Neural progenitor cell (in vitro differentiated cells): ENCODE data around the gene IFI35. TPM values are rescaled to one million over a fixed set of nuclear protein-coding genes. Genes with fewer than 3 reads are reported as not detected.
A peak's percentile ranks its signal among the peaks of the same experiment; 100 is the strongest.

Experiments used
- DNase-seq: peaks from one replicate; pipeline ENCODE4 v3.0.0-alpha.2; 2016; ENCODE audit warnings: low spot score
- H2AFZ ChIP-seq: fragments of 200-600 bp; sonication (generic); replicated peaks from 2 replicates; pipeline ENCODE4 v1.6.1; 2016; ENCODE audit warnings: antibody characterized with exemption
- H3F3A ChIP-seq: fragments of 200-600 bp; sonication (generic); 2 replicates; pipeline ENCODE4 v1.6.1; 2016; ENCODE audit warnings: antibody characterized with exemption, low read depth
- H3K27ac ChIP-seq: fragments of 200-600 bp; sonication (generic); 2 replicates; pipeline ENCODE4 v1.5.1; 2016; ENCODE audit warnings: mild to moderate bottlenecking
- H3K27me3 ChIP-seq: fragments of 200-600 bp; sonication (generic); 2 replicates; pipeline ENCODE4 v1.6.1; 2016; ENCODE audit warnings: mild to moderate bottlenecking, moderate library complexity
- H3K36me3 ChIP-seq: fragments of 200-600 bp; sonication (generic); 2 replicates; pipeline ENCODE4 v1.5.1; 2016
- H3K4me1 ChIP-seq: fragments of 200-600 bp; sonication (generic); 2 replicates; pipeline ENCODE4 v1.6.1; 2016; ENCODE audit warnings: mixed run types
- H3K4me2 ChIP-seq: fragments of 200-600 bp; sonication (generic); 2 replicates; pipeline ENCODE4 v1.6.1; 2016
- H3K4me3 ChIP-seq: fragments of 200-600 bp; sonication (generic); 2 replicates; pipeline ENCODE4 v1.5.1; 2016
- H3K79me2 ChIP-seq: fragments of 200-600 bp; sonication (generic); 2 replicates; pipeline ENCODE4 v1.6.1; 2016; ENCODE audit warnings: low read depth
- H3K9ac ChIP-seq: fragments of 200-600 bp; sonication (generic); 2 replicates; pipeline ENCODE4 v1.6.1; 2016
- H3K9me3 ChIP-seq: fragments of 200-600 bp; sonication (generic); 2 replicates; pipeline ENCODE4 v1.5.1; 2016; ENCODE audit warnings: low read depth
- H4K20me1 ChIP-seq: fragments of 200-600 bp; sonication (generic); 2 replicates; pipeline ENCODE4 v1.6.1; 2016; ENCODE audit warnings: low read depth
- H3K27ac Mint-ChIP-seq: 3 replicates; pipeline ENCODE4 v1.8.0; 2021; ENCODE audit warnings: mixed read lengths
- H3K27me3 Mint-ChIP-seq: 2 replicates; pipeline ENCODE4 v1.8.0; 2022; ENCODE audit warnings: low read depth, mild to moderate bottlenecking, inconsistent platforms, moderate library complexity, mixed read lengths; ENCODE audit not compliant: insufficient read depth
- H3K36me3 Mint-ChIP-seq: 3 replicates; pipeline ENCODE4 v1.8.0; 2021; ENCODE audit warnings: mixed read lengths
- H3K4me1 Mint-ChIP-seq: 3 replicates; pipeline ENCODE4 v1.8.0; 2021; ENCODE audit warnings: mixed read lengths
- H3K4me3 Mint-ChIP-seq: 3 replicates; pipeline ENCODE4 v1.8.0; 2021; ENCODE audit warnings: mild to moderate bottlenecking, moderate library complexity, mixed read lengths
- H3K9me3 Mint-ChIP-seq: 3 replicates; pipeline ENCODE4 v1.8.0; 2020; ENCODE audit warnings: mixed read lengths
- EZH2 ChIP-seq: fragments of 200-600 bp; sonication (generic); IDR thresholded peaks from 2 replicates; pipeline ENCODE4 v1.6.1; 2017; ENCODE audit warnings: antibody characterized with exemption, mild to moderate bottlenecking, moderate library complexity
- EZH2phosphoT487 ChIP-seq: fragments of 200-600 bp; sonication (generic); IDR thresholded peaks from 2 replicates; pipeline ENCODE4 v1.6.1; 2017; ENCODE audit warnings: antibody characterized with exemption
- total RNA-seq: library from RNA; depleted of rRNA; stranded (reverse); fragments of >200 nt; gene quantifications from 2 replicates; pipeline ENCODE4 v1.2.3, GENCODE V29; 2015; ENCODE audit warnings: low replicate concordance
- TF ChIP-seq, protein P1 (sequence below): fragments of 200-600 bp; sonication (generic); IDR thresholded peaks from 2 replicates; pipeline ENCODE4 v1.5.1; 2017; ENCODE audit warnings: antibody characterized with exemption, mild to moderate bottlenecking

IFI35 gene
- total RNA-seq, 1 donor from 2014 or later = not detected

DNA sequence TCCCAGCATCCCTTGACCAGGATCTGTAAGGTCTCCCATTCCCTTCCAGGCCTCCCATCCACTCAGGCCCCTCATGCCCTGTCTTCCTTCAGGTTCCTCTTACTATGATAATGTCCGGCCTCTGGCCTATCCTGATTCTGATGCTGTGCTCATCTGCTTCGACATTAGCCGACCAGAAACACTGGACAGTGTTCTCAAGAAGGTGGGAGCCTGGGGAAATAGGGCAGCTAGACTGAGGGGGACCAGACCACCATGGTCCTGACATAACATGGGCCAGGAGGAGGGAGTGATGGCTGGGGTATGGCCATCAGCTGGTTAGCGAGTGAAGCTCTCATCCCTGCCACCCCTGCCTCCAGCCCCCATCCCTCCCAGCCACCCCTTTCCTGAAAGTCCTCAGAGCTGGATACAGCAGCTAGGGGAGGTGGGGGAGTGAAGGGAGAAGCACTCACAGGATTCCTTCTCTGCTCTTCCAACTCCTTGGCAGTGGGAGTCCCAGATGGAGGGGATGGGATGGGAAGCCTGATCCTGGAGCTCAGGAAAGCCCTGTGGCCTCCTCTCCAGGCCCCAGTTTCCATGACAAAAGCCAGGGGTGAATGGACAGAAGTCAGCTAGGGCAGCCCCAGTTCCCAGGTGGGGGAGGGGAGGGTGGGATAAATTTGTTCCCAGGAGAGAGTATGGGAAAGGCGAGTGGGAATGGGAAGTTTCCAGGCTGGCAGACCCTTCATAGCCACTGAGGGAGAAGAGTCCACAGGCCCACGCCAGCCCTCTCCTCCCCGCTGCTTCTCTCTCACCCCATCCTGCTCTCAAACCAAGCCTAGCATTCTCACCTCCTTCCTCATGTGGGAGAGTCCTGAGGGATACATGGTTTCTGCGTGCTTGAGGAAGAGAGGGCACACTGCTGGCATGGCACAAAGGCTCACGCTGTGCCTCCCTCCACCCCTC, 20.8 kb downstream of the IFI35 start:
- H3K9me3 ChIP-seq = no peaks in the 10 kb centered on the region
- H3K9me3 Mint-ChIP-seq = peaks cover 2% of the 10 kb centered on the region
- peak overlapping the region; percentile 47 for H3K4me3 Mint-ChIP-seq
- H3K9ac ChIP-seq = no peak overlapping the region
- H3K36me3 ChIP-seq = no peaks in the 10 kb centered on the region
- H3K4me3 ChIP-seq = no peak overlapping the region
- H3K4me1 Mint-ChIP-seq = peaks cover 29% of the 10 kb centered on the region
- H3K79me2 ChIP-seq = peaks cover 16% of the 10 kb centered on the region
- peaks cover 32% of the 10 kb centered on the region for H3F3A ChIP-seq
- no peak for DNase-seq
- H3K36me3 Mint-ChIP-seq = peaks cover 15% of the 10 kb centered on the region
- no peaks in the 10 kb centered on the region for H3K27me3 ChIP-seq
- TF ChIP-seq EZH2phosphoT487 (no peak), EZH2 (no peak)
- TF ChIP-seq, protein P1, sequence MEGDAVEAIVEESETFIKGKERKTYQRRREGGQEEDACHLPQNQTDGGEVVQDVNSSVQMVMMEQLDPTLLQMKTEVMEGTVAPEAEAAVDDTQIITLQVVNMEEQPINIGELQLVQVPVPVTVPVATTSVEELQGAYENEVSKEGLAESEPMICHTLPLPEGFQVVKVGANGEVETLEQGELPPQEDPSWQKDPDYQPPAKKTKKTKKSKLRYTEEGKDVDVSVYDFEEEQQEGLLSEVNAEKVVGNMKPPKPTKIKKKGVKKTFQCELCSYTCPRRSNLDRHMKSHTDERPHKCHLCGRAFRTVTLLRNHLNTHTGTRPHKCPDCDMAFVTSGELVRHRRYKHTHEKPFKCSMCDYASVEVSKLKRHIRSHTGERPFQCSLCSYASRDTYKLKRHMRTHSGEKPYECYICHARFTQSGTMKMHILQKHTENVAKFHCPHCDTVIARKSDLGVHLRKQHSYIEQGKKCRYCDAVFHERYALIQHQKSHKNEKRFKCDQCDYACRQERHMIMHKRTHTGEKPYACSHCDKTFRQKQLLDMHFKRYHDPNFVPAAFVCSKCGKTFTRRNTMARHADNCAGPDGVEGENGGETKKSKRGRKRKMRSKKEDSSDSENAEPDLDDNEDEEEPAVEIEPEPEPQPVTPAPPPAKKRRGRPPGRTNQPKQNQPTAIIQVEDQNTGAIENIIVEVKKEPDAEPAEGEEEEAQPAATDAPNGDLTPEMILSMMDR = no peak
- no peak overlapping the region for H3K27ac ChIP-seq
- H3K4me1 ChIP-seq = peaks cover 26% of the 10 kb centered on the region
- no peaks in the 10 kb centered on the region for H4K20me1 ChIP-seq
- no peak overlapping the region for H2AFZ ChIP-seq
- H3K4me2 ChIP-seq = peak overlapping the region; percentile 90
- H3K27me3 Mint-ChIP-seq = peaks cover 12% of the 10 kb centered on the region
- H3K27ac Mint-ChIP-seq = peak overlapping the region; percentile 54

DNA sequence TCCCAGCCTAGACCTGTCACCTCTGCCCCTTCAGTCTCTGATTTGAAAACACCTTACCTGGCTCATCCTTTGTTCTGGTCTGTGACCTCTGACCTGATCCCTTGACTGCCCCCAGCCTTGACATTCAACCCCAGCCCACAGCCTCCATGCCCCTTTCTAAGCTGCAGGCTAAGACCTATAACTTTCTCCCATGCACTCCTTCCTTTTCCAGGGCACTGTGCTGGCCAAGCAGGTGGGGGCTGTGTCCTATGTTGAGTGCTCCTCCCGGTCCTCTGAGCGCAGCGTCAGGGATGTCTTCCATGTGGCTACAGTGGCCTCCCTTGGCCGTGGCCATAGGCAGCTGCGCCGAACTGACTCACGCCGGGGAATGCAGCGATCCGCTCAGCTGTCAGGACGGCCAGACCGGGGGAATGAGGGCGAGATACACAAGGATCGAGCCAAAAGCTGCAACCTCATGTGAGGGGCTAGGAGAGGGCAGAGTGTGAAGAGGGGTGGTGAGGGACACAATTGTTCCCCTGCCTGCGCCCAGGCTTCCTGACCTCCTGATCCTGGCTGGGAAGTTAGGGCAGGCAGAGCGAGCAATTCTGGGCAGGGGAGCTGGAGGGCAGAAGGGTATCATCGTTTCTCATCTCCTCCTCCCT, 21.8 kb downstream of the IFI35 start:
- Histone ChIP-seq H3K4me3 (no peak overlapping the region), H3K9ac (no peak overlapping the region), H3K79me2 (peaks cover 16% of the 10 kb centered on the region), H3F3A (peaks cover 40% of the 10 kb centered on the region), H3K27me3 (no peaks in the 10 kb centered on the region), H4K20me1 (no peaks in the 10 kb centered on the region), H3K9me3 (no peaks in the 10 kb centered on the region), H3K4me2 (no peak overlapping the region), H3K27ac (no peak overlapping the region), H2AFZ (no peak overlapping the region), H3K4me1 (peaks cover 30% of the 10 kb centered on the region), H3K36me3 (no peaks in the 10 kb centered on the region)
- H3K27ac Mint-ChIP-seq = no peak overlapping the region
- peaks cover 33% of the 10 kb centered on the region for H3K4me1 Mint-ChIP-seq
- no peak for DNase-seq
- H3K4me3 Mint-ChIP-seq = no peak overlapping the region
- H3K9me3 Mint-ChIP-seq = peaks cover 2% of the 10 kb centered on the region
- peaks cover 14% of the 10 kb centered on the region for H3K27me3 Mint-ChIP-seq
- peaks cover 15% of the 10 kb centered on the region for H3K36me3 Mint-ChIP-seq
- no peak for TF ChIP-seq EZH2phosphoT487
- TF ChIP-seq, protein P1 = no peak
- TF ChIP-seq EZH2 = no peak

DNA sequence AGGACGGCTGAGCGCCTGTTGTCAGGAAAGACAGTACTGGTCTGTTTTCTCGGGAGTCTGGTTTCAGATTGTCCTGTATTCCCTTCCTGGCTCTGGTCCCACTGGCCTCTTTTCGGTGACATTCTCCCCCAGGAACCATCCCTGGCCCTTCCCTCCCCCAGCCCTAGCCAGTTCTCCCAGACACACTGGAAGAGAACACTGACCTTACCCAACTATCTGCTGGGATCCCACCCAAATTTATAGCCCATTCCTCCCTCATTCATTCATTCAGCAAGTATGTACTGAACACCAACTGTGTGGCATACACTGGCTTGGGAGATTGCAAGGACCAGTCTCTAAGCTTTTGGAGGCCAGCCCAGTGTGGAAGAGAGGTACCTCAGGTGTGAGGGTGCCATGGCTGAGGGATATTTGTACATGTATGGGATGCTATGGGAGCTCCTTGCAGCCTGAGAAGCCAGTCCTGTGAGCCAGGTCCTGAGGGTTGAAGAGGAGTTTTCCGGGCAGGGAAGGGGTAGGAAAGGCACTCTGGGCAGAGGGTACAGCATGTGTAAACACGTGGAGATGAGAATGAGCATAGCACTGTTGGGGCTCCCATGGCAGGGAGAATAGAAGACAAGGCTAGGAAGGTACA, 23.7 kb downstream of the IFI35 start:
- Histone ChIP-seq H3K9ac (no peak overlapping the region), H3K4me3 (no peak overlapping the region), H3K9me3 (no peaks in the 10 kb centered on the region), H3K27me3 (no peaks in the 10 kb centered on the region), H3F3A (peaks cover 43% of the 10 kb centered on the region), H3K4me1 (peaks cover 49% of the 10 kb centered on the region), H3K79me2 (peaks cover 16% of the 10 kb centered on the region), H4K20me1 (no peaks in the 10 kb centered on the region), H3K4me2 (no peak overlapping the region), H2AFZ (no peak overlapping the region), H3K36me3 (no peaks in the 10 kb centered on the region), H3K27ac (no peak overlapping the region)
- peak overlapping the region; percentile 4 for H3K27ac Mint-ChIP-seq
- no peak overlapping the region for H3K4me3 Mint-ChIP-seq
- no peak for TF ChIP-seq EZH2
- no peak for TF ChIP-seq EZH2phosphoT487
- TF ChIP-seq, protein P1 = no peak
- no peak for DNase-seq
- H3K36me3 Mint-ChIP-seq = peaks cover 15% of the 10 kb centered on the region
- H3K4me1 Mint-ChIP-seq = peaks cover 48% of the 10 kb centered on the region
- peaks cover 9% of the 10 kb centered on the region for H3K27me3 Mint-ChIP-seq
- no peaks in the 10 kb centered on the region for H3K9me3 Mint-ChIP-seq
